ENCODE data around the gene ELK3.

Gene ELK3

GRCh38 chr12:96186607-96187301 is 7.4 kb upstream of the ELK3 start:
- Histone ChIP-seq H3K4me1 (ENCODE audit: control insufficient read depth in 2 of 2, insufficient read depth in 1 of 2, low read depth in 1 of 2, low read length in 2 of 2) (no peaks in the 10 kb centered on the region), H3K23ac (ENCODE audit: low read depth, low read length, poor library complexity) (no peak overlapping the region), H3K79me1 (ENCODE audit: low read depth, low read length) (no peaks in the 10 kb centered on the region), H3K9me3 (replicated peaks in 1 of 2; ENCODE audit: control insufficient read depth in 2 of 2, insufficient read depth in 1 of 2, low read depth in 1 of 2, low read length in 2 of 2) (peaks cover 0 to 4% of the 10 kb centered on the region in 2 donors), H4K8ac (ENCODE audit: low read depth, low read length) (no peak overlapping the region), H3K9ac (ENCODE audit: low read depth, low read length, poor library complexity) (no peak overlapping the region), H2BK15ac (ENCODE audit: low read length) (no peak overlapping the region), H2BK5ac (ENCODE audit: low read length) (no peak overlapping the region), H2BK12ac (ENCODE audit: low read length) (no peak overlapping the region), H2BK120ac (ENCODE audit: low read depth, low read length) (no peak overlapping the region), H3K36me3 (replicated peaks in 1 of 2; ENCODE audit: control insufficient read depth in 2 of 2, insufficient read depth in 2 of 2, low read length in 2 of 2) (no peaks in the 10 kb centered on the region), H2AK5ac (ENCODE audit: low read depth, low read length) (no peak overlapping the region), H3K14ac (ENCODE audit: low read length) (no peak overlapping the region), H3K18ac (ENCODE audit: low read length) (no peak overlapping the region), H3K4me2 (ENCODE audit: insufficient read depth, low read length, poor library complexity, severe bottlenecking) (no peak overlapping the region), H3K4ac (ENCODE audit: low read length) (no peak overlapping the region), H3K4me3 (ENCODE audit: low read length in 2 of 2) (no peak overlapping the region), H3K27me3 (ENCODE audit: control insufficient read depth in 3 of 3, insufficient read depth in 3 of 3, low read depth in 1 of 3, low read length in 3 of 3) (peaks cover 0 to 9% (median 0%) of the 10 kb centered on the region in 3 experiments), H3K27ac (replicated peaks; ENCODE audit: low read length) (no peak overlapping the region), H4K91ac (ENCODE audit: low read depth, low read length, poor library complexity) (no peak overlapping the region), H2AFZ (ENCODE audit: low read length) (no peak overlapping the region)
- DNase-seq (ENCODE audit: low spot score), result no peak
- no CpG with 5 or more reads among the region's 10 CpGs for WGBS, 2 donors (ENCODE audit: extremely low coverage in 2 of 2, insufficient read length in 2 of 2, insufficient replicate concordance in 1 of 2)

GRCh38 chr12:96187956-96188355 is 6.2 kb upstream of the ELK3 start:
- WGBS, 2 donors (ENCODE audit: extremely low coverage in 2 of 2, insufficient read length in 2 of 2, insufficient replicate concordance in 1 of 2), result no CpG with 5 or more reads among the region's 2 CpGs
- H3K36me3 ChIP-seq (replicated peaks in 1 of 2; ENCODE audit: control insufficient read depth in 2 of 2, insufficient read depth in 2 of 2, low read length in 2 of 2), result no peaks in the 10 kb centered on the region
- no peak overlapping the region for H3K4ac ChIP-seq (ENCODE audit: low read length)
- no peak overlapping the region for H2AFZ ChIP-seq (ENCODE audit: low read length)
- H2BK120ac ChIP-seq (ENCODE audit: low read depth, low read length), result no peak overlapping the region
- H3K4me3 ChIP-seq (ENCODE audit: low read length in 2 of 2), result no peak overlapping the region
- no peak overlapping the region for H3K4me2 ChIP-seq (ENCODE audit: insufficient read depth, low read length, poor library complexity, severe bottlenecking)
- no peak overlapping the region for H2AK5ac ChIP-seq (ENCODE audit: low read depth, low read length)
- H4K8ac ChIP-seq (ENCODE audit: low read depth, low read length), result no peak overlapping the region
- H2BK12ac ChIP-seq (ENCODE audit: low read length), result no peak overlapping the region
- H4K91ac ChIP-seq (ENCODE audit: low read depth, low read length, poor library complexity), result no peak overlapping the region
- H3K4me1 ChIP-seq (ENCODE audit: control insufficient read depth in 2 of 2, insufficient read depth in 1 of 2, low read depth in 1 of 2, low read length in 2 of 2), result no peaks in the 10 kb centered on the region
- H3K27ac ChIP-seq (replicated peaks; ENCODE audit: low read length), result no peak overlapping the region
- no peak overlapping the region for H3K9ac ChIP-seq (ENCODE audit: low read depth, low read length, poor library complexity)
- H3K27me3 ChIP-seq (ENCODE audit: control insufficient read depth in 3 of 3, insufficient read depth in 3 of 3, low read depth in 1 of 3, low read length in 3 of 3), result peaks cover 0 to 9% (median 0%) of the 10 kb centered on the region in 3 experiments
- no peak overlapping the region for H3K23ac ChIP-seq (ENCODE audit: low read depth, low read length, poor library complexity)
- no peak overlapping the region for H3K18ac ChIP-seq (ENCODE audit: low read length)
- no peaks in the 10 kb centered on the region for H3K79me1 ChIP-seq (ENCODE audit: low read depth, low read length)
- no peak overlapping the region for H2BK5ac ChIP-seq (ENCODE audit: low read length)
- H3K14ac ChIP-seq (ENCODE audit: low read length), result no peak overlapping the region
- H3K9me3 ChIP-seq (replicated peaks in 1 of 2; ENCODE audit: control insufficient read depth in 2 of 2, insufficient read depth in 1 of 2, low read depth in 1 of 2, low read length in 2 of 2), result peaks cover 0 to 4% of the 10 kb centered on the region in 2 donors
- DNase-seq (ENCODE audit: low spot score), result no peak
- no peak overlapping the region for H2BK15ac ChIP-seq (ENCODE audit: low read length)

GRCh38 chr12:96189781-96190180 is 4.4 kb upstream of the ELK3 start:
- H3K4me3 ChIP-seq (ENCODE audit: low read length in 2 of 2), result no peak overlapping the region
- no peak overlapping the region for H2AFZ ChIP-seq (ENCODE audit: low read length)
- no peak overlapping the region for H2BK12ac ChIP-seq (ENCODE audit: low read length)
- H4K8ac ChIP-seq (ENCODE audit: low read depth, low read length), result no peak overlapping the region
- no peaks in the 10 kb centered on the region for H3K4me1 ChIP-seq (ENCODE audit: control insufficient read depth in 2 of 2, insufficient read depth in 1 of 2, low read depth in 1 of 2, low read length in 2 of 2)
- H2AK5ac ChIP-seq (ENCODE audit: low read depth, low read length), result no peak overlapping the region
- H3K4me2 ChIP-seq (ENCODE audit: insufficient read depth, low read length, poor library complexity, severe bottlenecking), result no peak overlapping the region
- H2BK120ac ChIP-seq (ENCODE audit: low read depth, low read length), result no peak overlapping the region
- no peak overlapping the region for H3K23ac ChIP-seq (ENCODE audit: low read depth, low read length, poor library complexity)
- H3K79me1 ChIP-seq (ENCODE audit: low read depth, low read length), result no peaks in the 10 kb centered on the region
- H3K27ac ChIP-seq (replicated peaks; ENCODE audit: low read length), result no peak overlapping the region
- DNase-seq (ENCODE audit: low spot score), result no peak
- no peak overlapping the region for H3K14ac ChIP-seq (ENCODE audit: low read length)
- H2BK15ac ChIP-seq (ENCODE audit: low read length), result no peak overlapping the region
- H3K18ac ChIP-seq (ENCODE audit: low read length), result no peak overlapping the region
- H3K9ac ChIP-seq (ENCODE audit: low read depth, low read length, poor library complexity), result no peak overlapping the region
- no peak overlapping the region for H4K91ac ChIP-seq (ENCODE audit: low read depth, low read length, poor library complexity)
- no peak overlapping the region for H3K4ac ChIP-seq (ENCODE audit: low read length)
- no peaks in the 10 kb centered on the region for H3K36me3 ChIP-seq (replicated peaks in 1 of 2; ENCODE audit: control insufficient read depth in 2 of 2, insufficient read depth in 2 of 2, low read length in 2 of 2)
- peaks cover 0 to 4% of the 10 kb centered on the region in 2 donors for H3K9me3 ChIP-seq (replicated peaks in 1 of 2; ENCODE audit: control insufficient read depth in 2 of 2, insufficient read depth in 1 of 2, low read depth in 1 of 2, low read length in 2 of 2)
- WGBS, 2 donors (ENCODE audit: extremely low coverage in 2 of 2, insufficient read length in 2 of 2, insufficient replicate concordance in 1 of 2), result no CpG with 5 or more reads among the region's 5 CpGs
- no peak overlapping the region for H2BK5ac ChIP-seq (ENCODE audit: low read length)
- H3K27me3 ChIP-seq (ENCODE audit: control insufficient read depth in 3 of 3, insufficient read depth in 3 of 3, low read depth in 1 of 3, low read length in 3 of 3), result peaks cover 0 to 9% (median 0%) of the 10 kb centered on the region in 3 experiments

DNA sequence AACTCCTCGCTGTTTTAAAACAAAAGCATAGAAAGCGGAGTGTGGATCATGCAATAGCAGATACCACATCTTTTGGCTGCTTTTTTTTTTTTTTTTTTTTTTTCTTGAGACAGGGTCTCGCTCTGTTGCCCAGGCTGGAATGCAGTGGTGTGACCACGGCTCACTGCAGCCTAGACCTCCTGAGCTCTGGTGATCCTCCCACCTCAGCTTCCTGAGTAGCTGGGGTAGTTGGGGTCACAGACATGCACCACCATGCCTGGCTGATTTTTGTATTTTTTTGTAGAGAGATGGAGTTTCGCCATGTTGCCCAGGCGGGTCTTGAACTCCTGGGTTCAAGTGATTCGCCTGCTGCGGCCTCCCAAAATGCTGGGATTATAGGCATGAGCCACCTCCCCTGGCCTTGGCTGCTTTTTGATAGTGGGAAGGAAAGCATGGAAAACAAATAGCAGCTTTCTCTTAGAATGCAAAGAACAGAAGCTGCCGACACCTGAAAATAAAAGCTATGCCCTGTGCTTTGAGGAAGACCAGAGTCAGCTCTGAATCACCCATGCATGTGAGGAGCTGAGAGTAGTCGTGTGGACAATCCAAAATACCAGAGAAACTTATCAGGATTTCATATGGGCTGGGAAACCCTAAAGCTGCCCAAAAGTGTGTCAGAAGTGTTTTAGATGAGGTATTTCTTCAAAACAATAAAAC is 3.6 kb upstream of the ELK3 start:
- Histone ChIP-seq H3K27ac (replicated peaks; ENCODE audit: low read length) (no peak overlapping the region), H3K4me3 (ENCODE audit: low read length in 2 of 2) (no peak overlapping the region), H4K8ac (ENCODE audit: low read depth, low read length) (no peak overlapping the region), H3K23ac (ENCODE audit: low read depth, low read length, poor library complexity) (no peak overlapping the region), H3K18ac (ENCODE audit: low read length) (no peak overlapping the region), H3K9ac (ENCODE audit: low read depth, low read length, poor library complexity) (no peak overlapping the region), H4K91ac (ENCODE audit: low read depth, low read length, poor library complexity) (no peak overlapping the region), H2BK12ac (ENCODE audit: low read length) (no peak overlapping the region), H2AK5ac (ENCODE audit: low read depth, low read length) (no peak overlapping the region), H3K4me2 (ENCODE audit: insufficient read depth, low read length, poor library complexity, severe bottlenecking) (no peak overlapping the region), H2AFZ (ENCODE audit: low read length) (no peak overlapping the region), H3K27me3 (ENCODE audit: control insufficient read depth in 3 of 3, insufficient read depth in 3 of 3, low read depth in 1 of 3, low read length in 3 of 3) (peaks cover 0 to 9% (median 7%) of the 10 kb centered on the region in 3 experiments), H2BK15ac (ENCODE audit: low read length) (no peak overlapping the region), H3K4me1 (ENCODE audit: control insufficient read depth in 2 of 2, insufficient read depth in 1 of 2, low read depth in 1 of 2, low read length in 2 of 2) (no peaks in the 10 kb centered on the region), H3K79me1 (ENCODE audit: low read depth, low read length) (no peaks in the 10 kb centered on the region), H3K9me3 (replicated peaks in 1 of 2; ENCODE audit: control insufficient read depth in 2 of 2, insufficient read depth in 1 of 2, low read depth in 1 of 2, low read length in 2 of 2) (peaks cover 0 to 4% of the 10 kb centered on the region in 2 donors), H3K14ac (ENCODE audit: low read length) (no peak overlapping the region), H3K4ac (ENCODE audit: low read length) (no peak overlapping the region), H2BK120ac (ENCODE audit: low read depth, low read length) (no peak overlapping the region), H2BK5ac (ENCODE audit: low read length) (no peak overlapping the region), H3K36me3 (replicated peaks in 1 of 2; ENCODE audit: control insufficient read depth in 2 of 2, insufficient read depth in 2 of 2, low read length in 2 of 2) (no peaks in the 10 kb centered on the region)
- no peak for DNase-seq (ENCODE audit: low spot score)
- no CpG with 5 or more reads among the region's 10 CpGs for WGBS, 2 donors (ENCODE audit: extremely low coverage in 2 of 2, insufficient read length in 2 of 2, insufficient replicate concordance in 1 of 2)

Measured in neuronal stem cell (in vitro differentiated cells).